ENCODE results near the gene RPL18A. TPM values are rescaled to one million over a fixed set of nuclear protein-coding genes. Genes with fewer than 3 reads are reported as not detected.

The RPL18A gene
- total RNA-seq, 1 donor from 2014 or later, result 975 TPM

- Histone ChIP-seq H4K20me1 (ENCODE audit: low read depth) (peaks cover 4% of the 10 kb centered on the region), H3K9ac (no peak overlapping the region), H2AFZ (replicated peaks) (no peak overlapping the region), H3K79me2 (ENCODE audit: low read depth) (no peaks in the 10 kb centered on the region), H3K4me1 (peaks cover 13% of the 10 kb centered on the region), H3K36me3 (no peaks in the 10 kb centered on the region), H3K27me3 (peaks cover 38% of the 10 kb centered on the region), H3K27ac (no peak overlapping the region), H3F3A (ENCODE audit: low read depth) (peaks cover 25% of the 10 kb centered on the region), H3K4me3 (no peak overlapping the region), H3K9me3 (ENCODE audit: low read depth) (no peaks in the 10 kb centered on the region), H3K4me2 (peak overlapping the region; percentile 7)
- peak overlapping the region; percentile 8 for H3K27ac Mint-ChIP-seq
- no peaks in the 10 kb centered on the region for H3K36me3 Mint-ChIP-seq
- TF ChIP-seq CTCF (IDR thresholded peaks at IDR 0.05) (no peak), EZH2 (IDR thresholded peaks at IDR 0.05) (no peak), EZH2phosphoT487 (IDR thresholded peaks at IDR 0.05) (no peak)
- no peaks in the 10 kb centered on the region for H3K9me3 Mint-ChIP-seq
- peaks cover 28% of the 10 kb centered on the region for H3K4me1 Mint-ChIP-seq
- H3K4me3 Mint-ChIP-seq, result peak overlapping the region; percentile 2
- peaks cover 14% of the 10 kb centered on the region for H3K27me3 Mint-ChIP-seq (ENCODE audit: insufficient read depth, low read depth)
- DNase-seq (ENCODE audit: low spot score), result no peak
Observed at GRCh38 chr19:17835182-17836006, 24.3 kb upstream of the RPL18A start.

GRCh38 chr19:17836530-17836929 lies 23.2 kb upstream of the RPL18A start:
- H3K9me3 ChIP-seq (ENCODE audit: low read depth), result no peaks in the 10 kb centered on the region
- Mint-ChIP-seq H3K27me3 (ENCODE audit: insufficient read depth, low read depth) (peaks cover 14% of the 10 kb centered on the region), H3K27ac (no peak overlapping the region), H3K4me3 (no peak overlapping the region), H3K9me3 (no peaks in the 10 kb centered on the region), H3K4me1 (peaks cover 32% of the 10 kb centered on the region), H3K36me3 (no peaks in the 10 kb centered on the region)
- H4K20me1 ChIP-seq (ENCODE audit: low read depth), result peaks cover 4% of the 10 kb centered on the region
- DNase-seq (ENCODE audit: low spot score), result no peak
- H3K4me1 ChIP-seq, result peaks cover 19% of the 10 kb centered on the region
- H3K4me3 ChIP-seq, result no peak overlapping the region
- H3K36me3 ChIP-seq, result no peaks in the 10 kb centered on the region
- TF ChIP-seq CTCF (IDR thresholded peaks at IDR 0.05), result no peak
- TF ChIP-seq EZH2phosphoT487 (IDR thresholded peaks at IDR 0.05), result no peak
- no peak for TF ChIP-seq EZH2 (IDR thresholded peaks at IDR 0.05)
- H3K27ac ChIP-seq, result no peak overlapping the region
- H3K9ac ChIP-seq, result no peak overlapping the region
- no peaks in the 10 kb centered on the region for H3K79me2 ChIP-seq (ENCODE audit: low read depth)
- no peak overlapping the region for H2AFZ ChIP-seq (replicated peaks)
- H3F3A ChIP-seq (ENCODE audit: low read depth), result peaks cover 19% of the 10 kb centered on the region
- H3K27me3 ChIP-seq, result peaks cover 43% of the 10 kb centered on the region
- H3K4me2 ChIP-seq, result no peak overlapping the region

- H3K4me3 Mint-ChIP-seq, result no peak overlapping the region
- H3K27me3 Mint-ChIP-seq (ENCODE audit: insufficient read depth, low read depth), result peaks cover 11% of the 10 kb centered on the region
- H4K20me1 ChIP-seq (ENCODE audit: low read depth), result no peaks in the 10 kb centered on the region
- H3K4me1 ChIP-seq, result peaks cover 17% of the 10 kb centered on the region
- no peaks in the 10 kb centered on the region for H3K36me3 Mint-ChIP-seq
- H3K27ac Mint-ChIP-seq, result no peak overlapping the region
- H3K27me3 ChIP-seq, result peaks cover 43% of the 10 kb centered on the region
- peaks cover 30% of the 10 kb centered on the region for H3K4me1 Mint-ChIP-seq
- no peak overlapping the region for H3K4me3 ChIP-seq
- TF ChIP-seq CTCF (IDR thresholded peaks at IDR 0.05) (no peak), EZH2 (IDR thresholded peaks at IDR 0.05) (no peak), EZH2phosphoT487 (IDR thresholded peaks at IDR 0.05) (no peak)
- H2AFZ ChIP-seq (replicated peaks), result no peak overlapping the region
- H3F3A ChIP-seq (ENCODE audit: low read depth), result peaks cover 14% of the 10 kb centered on the region
- H3K9me3 ChIP-seq (ENCODE audit: low read depth), result no peaks in the 10 kb centered on the region
- no peak overlapping the region for H3K9ac ChIP-seq
- H3K4me2 ChIP-seq, result no peak overlapping the region
- no peaks in the 10 kb centered on the region for H3K36me3 ChIP-seq
- DNase-seq (ENCODE audit: low spot score), result no peak
- H3K79me2 ChIP-seq (ENCODE audit: low read depth), result no peaks in the 10 kb centered on the region
- H3K9me3 Mint-ChIP-seq, result no peaks in the 10 kb centered on the region
- H3K27ac ChIP-seq, result no peak overlapping the region
Observed at GRCh38 chr19:17837972-17838371, 21.7 kb upstream of the RPL18A start.

Measured in neural progenitor cell (in vitro differentiated cells).